DOHH2 (cell line): ENCODE measurements around the gene GPR75.

Source experiments
- H3F3A ChIP-seq: fragments of 200-600 bp; sonication (generic), shearing (Covaris generic); 2 replicates; pipeline ENCODE4 v1.6.0; 2016; ENCODE audit warnings: antibody characterized with exemption, mild to moderate bottlenecking; ENCODE audit not compliant: control insufficient read depth, insufficient read depth
- H3K27ac ChIP-seq: fragments of 200-600 bp; sonication (generic); 2 replicates; pipeline ENCODE4 v1.5.1; 2014; ENCODE audit warnings: low read depth, mild to moderate bottlenecking, low read length, moderate library complexity
- H3K27me3 ChIP-seq: fragments of 200-600 bp; sonication (generic); 2 replicates; pipeline ENCODE4 v1.6.1; 2014; ENCODE audit warnings: mild to moderate bottlenecking, low read length, mixed read lengths; ENCODE audit not compliant: control insufficient read depth
- H3K36me3 ChIP-seq: fragments of 200-600 bp; sonication (generic); 2 replicates; pipeline ENCODE4 v1.6.1; 2014; ENCODE audit warnings: mild to moderate bottlenecking, low read length, moderate library complexity, mixed read lengths; ENCODE audit not compliant: control insufficient read depth
- H3K4me1 ChIP-seq: fragments of 200-600 bp; sonication (generic); 2 replicates; pipeline ENCODE4 v1.6.1; 2014; ENCODE audit warnings: mild to moderate bottlenecking, low read length, mixed read lengths; ENCODE audit not compliant: control insufficient read depth
- H3K4me2 ChIP-seq: fragments of 200-600 bp; sonication (generic); 2 replicates; pipeline ENCODE4 v1.6.0; 2014; ENCODE audit warnings: mild to moderate bottlenecking, low read length, moderate library complexity
- H3K4me3 ChIP-seq: fragments of 200-600 bp; sonication (generic); 2 replicates; pipeline ENCODE4 v1.5.1; 2014; ENCODE audit warnings: mild to moderate bottlenecking, low read length, mixed read lengths
- H3K79me2 ChIP-seq: fragments of 200-600 bp; sonication (generic); 2 replicates; pipeline ENCODE4 v1.6.1; 2014; ENCODE audit warnings: mild to moderate bottlenecking, low read length, mixed read lengths; ENCODE audit not compliant: control insufficient read depth
- H3K9me2 ChIP-seq: fragments of 200-600 bp; sonication (generic); replicated peaks from 2 replicates; pipeline ENCODE4 v1.6.1; 2014; ENCODE audit warnings: mild to moderate bottlenecking, low read length, mixed read lengths; ENCODE audit not compliant: control insufficient read depth
- H3K9me3 ChIP-seq: fragments of 200-600 bp; sonication (generic); 2 replicates; pipeline ENCODE4 v1.6.1; 2014; ENCODE audit warnings: antibody characterized with exemption, low read length, mixed read lengths; ENCODE audit not compliant: control insufficient read depth, insufficient read depth
- H4K20me1 ChIP-seq: fragments of 200-600 bp; sonication (generic); 2 replicates; pipeline ENCODE4 v1.6.0; 2014; ENCODE audit warnings: low read depth, mild to moderate bottlenecking, antibody characterized with exemption, low read length, moderate library complexity; ENCODE audit not compliant: control insufficient read depth, insufficient read depth
- CTCF ChIP-seq: fragments of 200-600 bp; sonication (generic); IDR thresholded peaks from one replicate; pipeline ENCODE4 v1.5.1; 2014; ENCODE audit warnings: antibody characterized with exemption, mild to moderate bottlenecking, low read depth, low read length; ENCODE audit not compliant: poor library complexity, severe bottlenecking
- EZH2phosphoT487 ChIP-seq: fragments of 200-600 bp; sonication (generic); IDR thresholded peaks from 2 replicates; pipeline ENCODE4 v1.6.1; 2017; ENCODE audit warnings: borderline replicate concordance, mild to moderate bottlenecking, antibody characterized with exemption, low read length, moderate library complexity, mixed read lengths

GPR75 gene

GRCh38 chr2:53859206-53860181 lies at the start of gene GPR75:
TSS of gene GPR75 (minus strand) at chr2:53859967. CDS start at chr2:53854756, 5,211 bp downstream.
- no peaks in the 10 kb centered on the region for H3K27me3 ChIP-seq
- TF ChIP-seq CTCF, result no peak
- no peak for TF ChIP-seq EZH2phosphoT487
- no peak within 1 kb of the TSS for H3K27ac ChIP-seq
- H3K4me3 ChIP-seq, result no peak within 1 kb of the TSS
- H3K4me1 ChIP-seq, result no peaks in the 10 kb centered on the region
- no peaks in the 10 kb centered on the region for H3K9me2 ChIP-seq
- H3K9me3 ChIP-seq, result no peaks in the 10 kb centered on the region
- no peaks in the 10 kb centered on the region for H3K79me2 ChIP-seq
- 0 out of 2 replicates have a peak, but pooled peaks cover 2% of the 10 kb centered on the region for H3F3A ChIP-seq
- no peak within 1 kb of the TSS for H3K4me2 ChIP-seq
- H4K20me1 ChIP-seq, result no peaks in the 10 kb centered on the region; the same call in 1 of the 2 replicates
- peaks cover 17% of the 10 kb centered on the region for H3K36me3 ChIP-seq

GRCh38 chr2:53907582-53907981 lies 47.8 kb upstream of the GPR75 start:
- no peak overlapping the region for H3K27ac ChIP-seq
- H3K27me3 ChIP-seq, result no peaks in the 10 kb centered on the region
- no peaks in the 10 kb centered on the region for H3F3A ChIP-seq
- no peaks in the 10 kb centered on the region for H3K79me2 ChIP-seq
- no peaks in the 10 kb centered on the region for H3K4me1 ChIP-seq
- H4K20me1 ChIP-seq, result no peaks in the 10 kb centered on the region
- peaks cover 86% of the 10 kb centered on the region for H3K36me3 ChIP-seq
- no peaks in the 10 kb centered on the region for H3K9me3 ChIP-seq
- H3K9me2 ChIP-seq, result no peaks in the 10 kb centered on the region
- TF ChIP-seq CTCF (no peak), EZH2phosphoT487 (no peak)
- no peak overlapping the region for H3K4me2 ChIP-seq
- H3K4me3 ChIP-seq, result no peak overlapping the region

- H3K9me3 ChIP-seq, result no peaks in the 10 kb centered on the region
- no peaks in the 10 kb centered on the region for H3K27me3 ChIP-seq
- H3K4me1 ChIP-seq, result no peaks in the 10 kb centered on the region
- no peaks in the 10 kb centered on the region for H3F3A ChIP-seq
- no peaks in the 10 kb centered on the region for H4K20me1 ChIP-seq
- no peak overlapping the region for H3K27ac ChIP-seq
- H3K4me3 ChIP-seq, result no peak overlapping the region
- H3K36me3 ChIP-seq, result peaks cover 91% of the 10 kb centered on the region
- H3K79me2 ChIP-seq, result no peaks in the 10 kb centered on the region
- TF ChIP-seq EZH2phosphoT487 (no peak), CTCF (no peak)
- H3K9me2 ChIP-seq, result no peaks in the 10 kb centered on the region
- H3K4me2 ChIP-seq, result no peak overlapping the region
Measured at GRCh38 chr2:53905396-53905795, 45.6 kb upstream of the GPR75 start.
